ENCODE results near the gene NOVA2. TPM values are rescaled to one million over a fixed set of nuclear protein-coding genes. Genes with fewer than 3 reads are reported as not detected.

Gene NOVA2
- total and polyA plus RNA-seq, 2 experiments from 2014 or later = 0.08 TPM; not detected in 1

GRCh38 chr19:45978156-45978555, 4.5 kb upstream of the NOVA2 start:
- Histone ChIP-seq H4K20me1 (ENCODE audit: insufficient read depth, poor library complexity, severe bottlenecking) (no peaks in the 10 kb centered on the region), H3K4me1 (ENCODE audit: insufficient read depth) (no peaks in the 10 kb centered on the region), H3K9me3 (ENCODE audit: low read depth) (no peaks in the 10 kb centered on the region), H3K27ac (no peak overlapping the region), H3K4me2 (no peak overlapping the region), H3K9me2 (replicated peaks; ENCODE audit: insufficient read depth) (no peaks in the 10 kb centered on the region), H3K4me3 (no peak overlapping the region), H3K36me3 (replicated peaks; ENCODE audit: insufficient read depth, low read depth) (no peaks in the 10 kb centered on the region), H3K27me3 (peaks cover 20% of the 10 kb centered on the region), H2AFZ (no peak overlapping the region), H3K79me2 (no peaks in the 10 kb centered on the region)
- no peak for DNase-seq (ENCODE audit: low spot score)
- TF ChIP-seq EZH2 (IDR thresholded peaks at IDR 0.05; ENCODE audit: borderline replicate concordance) (no peak), EZH2phosphoT487 (IDR thresholded peaks at IDR 0.05; ENCODE audit: low read depth, severe bottlenecking, unreplicated experiment) (no peak), CTCF (IDR thresholded peaks at IDR 0.05; ENCODE audit: poor library complexity) (no peak)
- WGBS (ENCODE audit: low lambda C conversion rate, missing lambda C conversion rate) = 82% methylated on average over 7 of the region's 7 CpGs

- no peak for DNase-seq (ENCODE audit: low spot score)
- no peaks in the 10 kb centered on the region for H3K4me1 ChIP-seq (ENCODE audit: insufficient read depth)
- H3K27me3 ChIP-seq = peaks cover 40% of the 10 kb centered on the region
- TF ChIP-seq EZH2phosphoT487 (IDR thresholded peaks at IDR 0.05; ENCODE audit: low read depth, severe bottlenecking, unreplicated experiment) (no peak), CTCF (IDR thresholded peaks at IDR 0.05; ENCODE audit: poor library complexity) (no peak), EZH2 (IDR thresholded peaks at IDR 0.05; ENCODE audit: borderline replicate concordance) (no peak)
- H3K9me3 ChIP-seq (ENCODE audit: low read depth) = no peaks in the 10 kb centered on the region
- no peak overlapping the region for H3K4me2 ChIP-seq
- H3K27ac ChIP-seq = no peak overlapping the region
- H3K36me3 ChIP-seq (replicated peaks; ENCODE audit: insufficient read depth, low read depth) = no peaks in the 10 kb centered on the region
- 73% methylated on average over 14 of the region's 14 CpGs for WGBS (ENCODE audit: low lambda C conversion rate, missing lambda C conversion rate)
- no peak overlapping the region for H3K4me3 ChIP-seq
- H4K20me1 ChIP-seq (ENCODE audit: insufficient read depth, poor library complexity, severe bottlenecking) = no peaks in the 10 kb centered on the region
- H2AFZ ChIP-seq = no peak overlapping the region
- H3K9me2 ChIP-seq (replicated peaks; ENCODE audit: insufficient read depth) = no peaks in the 10 kb centered on the region
- no peaks in the 10 kb centered on the region for H3K79me2 ChIP-seq
These were observed 2.5 kb upstream of the NOVA2 start for GRCh38 chr19:45976178-45976577.

GRCh38 chr19:45975306-45976070, 1.8 kb upstream of the NOVA2 start:
- Histone ChIP-seq H3K4me1 (ENCODE audit: insufficient read depth) (no peaks in the 10 kb centered on the region), H2AFZ (no peak overlapping the region), H3K36me3 (replicated peaks; ENCODE audit: insufficient read depth, low read depth) (no peaks in the 10 kb centered on the region), H3K27ac (no peak overlapping the region), H3K9me3 (ENCODE audit: low read depth) (no peaks in the 10 kb centered on the region), H3K9me2 (replicated peaks; ENCODE audit: insufficient read depth) (no peaks in the 10 kb centered on the region), H3K4me3 (no peak overlapping the region), H3K79me2 (no peaks in the 10 kb centered on the region), H4K20me1 (ENCODE audit: insufficient read depth, poor library complexity, severe bottlenecking) (no peaks in the 10 kb centered on the region), H3K4me2 (no peak overlapping the region), H3K27me3 (peaks cover 47% of the 10 kb centered on the region)
- WGBS (ENCODE audit: low lambda C conversion rate, missing lambda C conversion rate) = 82% methylated on average over 11 of the region's 11 CpGs
- DNase-seq (ENCODE audit: low spot score) = no peak
- no peak for TF ChIP-seq CTCF (IDR thresholded peaks at IDR 0.05; ENCODE audit: poor library complexity)
- TF ChIP-seq EZH2phosphoT487 (IDR thresholded peaks at IDR 0.05; ENCODE audit: low read depth, severe bottlenecking, unreplicated experiment) = no peak
- TF ChIP-seq EZH2 (IDR thresholded peaks at IDR 0.05; ENCODE audit: borderline replicate concordance) = no peak

Measured in hepatocyte (in vitro differentiated cells).